Right lobe of liver (tissue), 6 donors: ENCODE results near the gene PDCD1. TPM values are rescaled to one million over a fixed set of nuclear protein-coding genes. Genes with fewer than 3 reads are reported as not detected.
"Not testable (repeated sequence)": the region's sequence is repeated elsewhere in the genome, so short reads cannot be mapped to it uniquely, and the experiment has no call there.

Source experiments
- ATAC-seq, 4 donors: fragments of 200-7000 bp; cut with Tn5 transposase; one replicate each; pipeline ENCODE4 v1.9.1; 2020; ENCODE audit warnings: mild to moderate bottlenecking in 4 of 4, moderate library complexity in 4 of 4
- DNase-seq, 3 donors: peaks; one replicate each; pipeline ENCODE4 v3.0.0-alpha.2; 2020
- H3K27ac ChIP-seq, 3 donors: fragments of 200-600 bp; one replicate each; pipeline ENCODE4 v1.8.0; 2022
- H3K27me3 ChIP-seq, 2 donors: fragments of 200-600 bp; one replicate each; pipeline ENCODE4 v1.8.0; 2022
- H3K36me3 ChIP-seq, 4 donors: fragments of 200-600 bp; sonication (generic) in 1 of 4; one replicate each; pipeline versions ENCODE4 v1.5.1 to v1.8.0; 2017 to 2022; ENCODE audit warnings: control low read depth in 1 of 4
- H3K4me1 ChIP-seq, 4 donors: fragments of 200-600 bp; sonication (generic) in 1 of 4; one replicate each; pipeline versions ENCODE4 v1.5.1 to v1.8.0; 2017 to 2022; ENCODE audit warnings: control low read depth in 1 of 4
- H3K4me3 ChIP-seq, 3 donors: fragments of 200-600 bp; one replicate each; pipeline ENCODE4 v1.8.0; 2022
- H3K9me3 ChIP-seq, 4 donors: fragments of 200-600 bp; sonication (generic) in 1 of 4; one replicate each; pipeline versions ENCODE4 v1.5.1 to v1.8.0; 2017 to 2022; ENCODE audit warnings: control low read depth in 1 of 4
- CTCF ChIP-seq, 4 donors: fragments of 200-600 bp in 3 of 4; fragments of 450-650 bp in 1 of 4; IDR thresholded peaks; one replicate each; pipeline versions ENCODE4 v1.5.1 to v1.8.0; 2016 to 2022; ENCODE audit warnings: antibody characterized with exemption in 4 of 4, mild to moderate bottlenecking in 2 of 4
- POLR2A ChIP-seq: fragments of 450-650 bp; IDR thresholded peaks from one replicate; pipeline ENCODE4 v1.6.1; 2017; ENCODE audit warnings: antibody characterized with exemption, mild to moderate bottlenecking
- WGBS: methylation state at CpG from one replicate; pipeline ENCODE4 v1.1.6; 2018; ENCODE audit warnings: low coverage, low lambda C conversion rate; ENCODE audit not compliant: insufficient coverage; ENCODE audit errors: missing lambda C conversion rate; 5-methylcytosine and 5-hydroxymethylcytosine counted together
- intact Hi-C, 2 donors: fragments of 100-400 bp; cut with DNase I; formaldehyde crosslinking; loops; one replicate each; pipeline versions ENCODE4 v1.11.2 to v1.14.1; 2022
- total RNA-seq, 6 experiments: library from RNA; depleted of rRNA in 2 of 6; stranded (reverse); fragments of >200 nt in 2 of 6; fragmentation: NEBNext Ultra II Directional in 3 of 6; extraction: Animal tissue kit (Norgen Biotek cat#: 25700) in 3 of 6; gene quantifications; one replicate each; pipeline versions ENCODE4 v1.1.0 to v1.2.4, GENCODE V29; 2016 to 2023
- donor health status: DM: no; HTN: yes; CAD: no.
- donor health status: DM: no; HTN: no; CAD: no.
- donor health status: DM: no; HTN: no; CAD: no.
- donor health status: DM: no; HTN: yes; CAD: no.
- donor health status: DM: no; HTN: yes; CAD: no.

The PDCD1 gene
- total RNA-seq, 6 experiments from 2014 or later, result 0.19 to 0.61 (median 0.20) TPM; not detected in 3

- DNase-seq (no peak), ATAC-seq (no peak)
- no peak for TF ChIP-seq CTCF (IDR thresholded peaks at IDR 0.05)
- TF ChIP-seq POLR2A, result no peak
- WGBS, result 67% methylated on average over 4 of the region's 4 CpGs
- no peak overlapping the region for H3K27ac ChIP-seq
- intact Hi-C loops, result no loop called here
- no peaks in the 10 kb centered on the region for H3K36me3 ChIP-seq
- H3K27me3 ChIP-seq, result no peaks in the 10 kb centered on the region
- H3K4me1 ChIP-seq, result no peaks in the 10 kb centered on the region
- no peak overlapping the region for H3K4me3 ChIP-seq
- H3K9me3 ChIP-seq, result no peaks in the 10 kb centered on the region
Measured at GRCh38 chr2:241835611-241836010, 23.1 kb downstream of the PDCD1 start.

- no peak for DNase-seq
- Histone ChIP-seq H3K27ac (no peak overlapping the region), H3K9me3 (no peaks in the 10 kb centered on the region), H3K4me1 (no peaks in the 10 kb centered on the region), H3K27me3 (no peaks in the 10 kb centered on the region), H3K36me3 (no peaks in the 10 kb centered on the region), H3K4me3 (no peak overlapping the region)
- ATAC-seq, result no peak
- 84% methylated on average over 10 of the region's 10 CpGs for WGBS
- intact Hi-C loops, result no loop called here
- TF ChIP-seq POLR2A, result no peak
- TF ChIP-seq CTCF (IDR thresholded peaks at IDR 0.05), result no peak
Measured at GRCh38 chr2:241834527-241835210, 24.0 kb downstream of the PDCD1 start.

- intact Hi-C loops, H3K27ac ChIP-seq: not testable (repeated sequence)
Measured at GRCh38 chr2:241833756-241834526, 24.8 kb downstream of the PDCD1 start.

GRCh38 chr2:241833101-241833663 lies 25.5 kb downstream of the PDCD1 start:
- Histone ChIP-seq H3K36me3 (no peaks in the 10 kb centered on the region), H3K27me3 (no peaks in the 10 kb centered on the region), H3K27ac (no peak overlapping the region), H3K9me3 (no peaks in the 10 kb centered on the region), H3K4me1 (no peaks in the 10 kb centered on the region), H3K4me3 (no peak overlapping the region)
- DNase-seq (no peak), ATAC-seq (no peak)
- 53% methylated on average over 13 of the region's 13 CpGs for WGBS
- TF ChIP-seq CTCF (IDR thresholded peaks at IDR 0.05), result no peak
- TF ChIP-seq POLR2A, result no peak
- intact Hi-C loops, result no loop called here

More at GRCh38 chr2:241833756-241834526, 24.8 kb downstream of the PDCD1 start:
- H3K4me1 ChIP-seq, H3K4me3 ChIP-seq, DNase-seq, ATAC-seq, H3K27me3 ChIP-seq, H3K36me3 ChIP-seq, H3K9me3 ChIP-seq: not testable (repeated sequence)
- 83% methylated on average over 12 of the region's 28 CpGs for whole genome bisulfite sequencing

GRCh38 chr2:241827394-241827793 lies 31.3 kb downstream of the PDCD1 start:
- peaks cover 0 to 6% (median 0%) of the 10 kb centered on the region in 4 donors for H3K9me3 ChIP-seq
- H3K4me3 ChIP-seq, result no peak overlapping the region
- ATAC-seq (no peak), DNase-seq (no peak)
- no peak overlapping the region for H3K27ac ChIP-seq
- no peak for TF ChIP-seq POLR2A
- TF ChIP-seq CTCF (IDR thresholded peaks at IDR 0.05), result no peak
- no peaks in the 10 kb centered on the region for H3K27me3 ChIP-seq
- intact Hi-C loops, result no loop called here
- no peaks in the 10 kb centered on the region for H3K4me1 ChIP-seq
- WGBS, result 54% methylated on average over 2 of the region's 2 CpGs
- no peaks in the 10 kb centered on the region for H3K36me3 ChIP-seq

GRCh38 chr2:241823531-241824437 lies 34.9 kb downstream of the PDCD1 start:
- DNase-seq, H3K4me3 ChIP-seq, H3K27ac ChIP-seq, H3K27me3 ChIP-seq, ATAC-seq, H3K36me3 ChIP-seq, intact Hi-C loops, H3K4me1 ChIP-seq, H3K9me3 ChIP-seq: not testable (repeated sequence)
- 94% methylated on average over 23 of the region's 45 CpGs for WGBS
